ENCODE measurements around the gene BGLAP.
A peak's percentile ranks its signal among the peaks of the same experiment; 100 is the strongest.

Gene BGLAP

GRCh38 chr1:156246241-156246780 is 4.3 kb downstream of the BGLAP start:
- H3K4me1 ChIP-seq (ENCODE audit: low read length) = peaks cover 7% of the 10 kb centered on the region; the same call in 1 of the 2 replicates
- H3K4me2 ChIP-seq (ENCODE audit: low read depth, low read length) = peak overlapping the region; percentile 57; the same call in 1 of the 2 replicates
- no peaks in the 10 kb centered on the region for H3K27me3 ChIP-seq (replicated peaks; ENCODE audit: insufficient read depth, low read length)
- peak overlapping the region; percentile 12; the same call in 1 of the 2 replicates for H2AFZ ChIP-seq (ENCODE audit: low read length)
- H3K9me3 ChIP-seq (replicated peaks; ENCODE audit: insufficient read depth, low read length) = no peaks in the 10 kb centered on the region
- 0 out of 2 replicates have a peak, but pooled peaks cover 5% of the 10 kb centered on the region for H3K36me3 ChIP-seq (replicated peaks; ENCODE audit: insufficient read depth, low read length)
- no peak for DNase-seq
- no peaks in the 10 kb centered on the region for H3K9me2 ChIP-seq (replicated peaks; ENCODE audit: insufficient read depth, low read length)
- H3F3A ChIP-seq (ENCODE audit: insufficient read depth, low read length) = peaks cover 20% of the 10 kb centered on the region; the same call in 1 of the 2 replicates
- no peak overlapping the region for H3K9ac ChIP-seq (ENCODE audit: low read length)
- TF ChIP-seq EZH2phosphoT487 (IDR thresholded peaks at IDR 0.05; ENCODE audit: low read length) (no peak), CTCF (IDR thresholded peaks at IDR 0.05; ENCODE audit: low read length) (no peak), EZH2 (optimal IDR thresholded peaks at IDR 0.05; ENCODE audit: low read depth, low read length) (no peak)
- H3K4me3 ChIP-seq (ENCODE audit: low read length) = no peak overlapping the region; the same call in 1 of the 2 replicates
- no peak overlapping the region for H3K27ac ChIP-seq (ENCODE audit: low read length)
- H3K79me2 ChIP-seq (ENCODE audit: low read length) = no peaks in the 10 kb centered on the region
- H4K20me1 ChIP-seq (ENCODE audit: insufficient read depth, low read length) = no peaks in the 10 kb centered on the region

GRCh38 chr1:156246781-156247459 is 4.9 kb downstream of the BGLAP start:
- H2AFZ ChIP-seq (ENCODE audit: low read length) = no peak overlapping the region
- TF ChIP-seq CTCF (IDR thresholded peaks at IDR 0.05; ENCODE audit: low read length) = no peak
- no peak for TF ChIP-seq EZH2 (optimal IDR thresholded peaks at IDR 0.05; ENCODE audit: low read depth, low read length)
- no peak for TF ChIP-seq EZH2phosphoT487 (IDR thresholded peaks at IDR 0.05; ENCODE audit: low read length)
- H4K20me1 ChIP-seq (ENCODE audit: insufficient read depth, low read length) = no peaks in the 10 kb centered on the region
- no peaks in the 10 kb centered on the region for H3K79me2 ChIP-seq (ENCODE audit: low read length)
- 0 out of 2 replicates have a peak, but pooled peaks cover 10% of the 10 kb centered on the region for H3K36me3 ChIP-seq (replicated peaks; ENCODE audit: insufficient read depth, low read length)
- H3K27me3 ChIP-seq (replicated peaks; ENCODE audit: insufficient read depth, low read length) = no peaks in the 10 kb centered on the region
- no peak overlapping the region for H3K4me3 ChIP-seq (ENCODE audit: low read length)
- H3F3A ChIP-seq (ENCODE audit: insufficient read depth, low read length) = peaks cover 20% of the 10 kb centered on the region; the same call in 1 of the 2 replicates
- H3K4me1 ChIP-seq (ENCODE audit: low read length) = peaks cover 7% of the 10 kb centered on the region; the same call in 1 of the 2 replicates
- H3K9me2 ChIP-seq (replicated peaks; ENCODE audit: insufficient read depth, low read length) = no peaks in the 10 kb centered on the region
- H3K4me2 ChIP-seq (ENCODE audit: low read depth, low read length) = no peak overlapping the region
- H3K9me3 ChIP-seq (replicated peaks; ENCODE audit: insufficient read depth, low read length) = no peaks in the 10 kb centered on the region
- DNase-seq = no peak
- H3K27ac ChIP-seq (ENCODE audit: low read length) = no peak overlapping the region
- no peak overlapping the region for H3K9ac ChIP-seq (ENCODE audit: low read length)

GRCh38 chr1:156247460-156248322 is 5.7 kb downstream of the BGLAP start, which contains the start of gene PAQR6:
Gene PAQR6, minus strand, starts transcription at chr1:156248056. Its CDS starts 1,325 bp downstream, at chr1:156246731.
- no peak within 1 kb of the TSS for H3K4me2 ChIP-seq (ENCODE audit: low read depth, low read length)
- H3K79me2 ChIP-seq (ENCODE audit: low read length) = no peaks in the 10 kb centered on the region
- H3K4me1 ChIP-seq (ENCODE audit: low read length) = peaks cover 7% of the 10 kb centered on the region; the same call in 1 of the 2 replicates
- H3K9me3 ChIP-seq (replicated peaks; ENCODE audit: insufficient read depth, low read length) = no peaks in the 10 kb centered on the region
- no peaks in the 10 kb centered on the region for H4K20me1 ChIP-seq (ENCODE audit: insufficient read depth, low read length)
- no peaks in the 10 kb centered on the region for H3K27me3 ChIP-seq (replicated peaks; ENCODE audit: insufficient read depth, low read length)
- TF ChIP-seq EZH2 (optimal IDR thresholded peaks at IDR 0.05; ENCODE audit: low read depth, low read length) (no peak), EZH2phosphoT487 (IDR thresholded peaks at IDR 0.05; ENCODE audit: low read length) (no peak)
- H2AFZ ChIP-seq (ENCODE audit: low read length) = no peak within 1 kb of the TSS
- H3K9ac ChIP-seq (ENCODE audit: low read length) = no peak within 1 kb of the TSS
- H3K9me2 ChIP-seq (replicated peaks; ENCODE audit: insufficient read depth, low read length) = no peaks in the 10 kb centered on the region
- H3F3A ChIP-seq (ENCODE audit: insufficient read depth, low read length) = peaks cover 20% of the 10 kb centered on the region
- DNase-seq = no peak
- H3K4me3 ChIP-seq (ENCODE audit: low read length) = no peak within 1 kb of the TSS
- H3K36me3 ChIP-seq (replicated peaks; ENCODE audit: insufficient read depth, low read length) = peaks cover 17% of the 10 kb centered on the region; the same call in 1 of the 2 replicates
- H3K27ac ChIP-seq (ENCODE audit: low read length) = no peak within 1 kb of the TSS

Measured in MM.1S (cell line).